ENCODE measurements around the gene PITPNC1. TPM values are rescaled to one million over a fixed set of nuclear protein-coding genes. Genes with fewer than 3 reads are reported as not detected.

The PITPNC1 gene
- total RNA-seq, 1 donor from 2014 or later: 39.7 TPM

DNA sequence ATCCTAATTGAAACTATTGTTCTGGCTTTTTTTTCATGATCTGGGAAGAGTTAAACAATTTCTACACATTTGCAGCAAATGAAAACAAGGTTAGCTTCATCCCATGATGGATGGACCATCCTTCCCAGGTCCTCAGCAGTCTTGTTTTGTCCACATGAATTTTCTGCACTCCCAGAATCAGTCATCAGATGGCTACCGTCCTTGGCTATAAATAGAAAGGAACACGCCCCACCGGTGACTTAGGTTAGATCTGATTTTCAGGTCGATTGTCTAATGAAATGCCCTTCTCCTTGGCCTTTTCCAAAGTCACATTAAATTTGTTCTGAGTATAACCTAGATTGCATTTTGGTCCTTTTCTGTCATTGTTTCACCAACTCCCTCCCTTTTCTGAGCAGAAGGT, 299.2 kb downstream of the PITPNC1 start:
- H3K4me1 Mint-ChIP-seq (ENCODE audit: unreplicated experiment): no peaks in the 10 kb centered on the region
- no peaks in the 10 kb centered on the region for H3K9me3 Mint-ChIP-seq (ENCODE audit: unreplicated experiment)
- peaks cover 10% of the 10 kb centered on the region for H3K36me3 Mint-ChIP-seq (ENCODE audit: low read depth, unreplicated experiment)
- no peak overlapping the region for H3K4me3 Mint-ChIP-seq (ENCODE audit: unreplicated experiment)
- no peak for DNase-seq (ENCODE audit: low spot score)
- TF ChIP-seq, protein P1, sequence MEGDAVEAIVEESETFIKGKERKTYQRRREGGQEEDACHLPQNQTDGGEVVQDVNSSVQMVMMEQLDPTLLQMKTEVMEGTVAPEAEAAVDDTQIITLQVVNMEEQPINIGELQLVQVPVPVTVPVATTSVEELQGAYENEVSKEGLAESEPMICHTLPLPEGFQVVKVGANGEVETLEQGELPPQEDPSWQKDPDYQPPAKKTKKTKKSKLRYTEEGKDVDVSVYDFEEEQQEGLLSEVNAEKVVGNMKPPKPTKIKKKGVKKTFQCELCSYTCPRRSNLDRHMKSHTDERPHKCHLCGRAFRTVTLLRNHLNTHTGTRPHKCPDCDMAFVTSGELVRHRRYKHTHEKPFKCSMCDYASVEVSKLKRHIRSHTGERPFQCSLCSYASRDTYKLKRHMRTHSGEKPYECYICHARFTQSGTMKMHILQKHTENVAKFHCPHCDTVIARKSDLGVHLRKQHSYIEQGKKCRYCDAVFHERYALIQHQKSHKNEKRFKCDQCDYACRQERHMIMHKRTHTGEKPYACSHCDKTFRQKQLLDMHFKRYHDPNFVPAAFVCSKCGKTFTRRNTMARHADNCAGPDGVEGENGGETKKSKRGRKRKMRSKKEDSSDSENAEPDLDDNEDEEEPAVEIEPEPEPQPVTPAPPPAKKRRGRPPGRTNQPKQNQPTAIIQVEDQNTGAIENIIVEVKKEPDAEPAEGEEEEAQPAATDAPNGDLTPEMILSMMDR (IDR thresholded peaks at IDR 0.05; ENCODE audit: unreplicated experiment): no peak
- H3K27ac Mint-ChIP-seq (ENCODE audit: unreplicated experiment): no peak overlapping the region
- no peaks in the 10 kb centered on the region for H3K27me3 Mint-ChIP-seq (ENCODE audit: unreplicated experiment)

DNA sequence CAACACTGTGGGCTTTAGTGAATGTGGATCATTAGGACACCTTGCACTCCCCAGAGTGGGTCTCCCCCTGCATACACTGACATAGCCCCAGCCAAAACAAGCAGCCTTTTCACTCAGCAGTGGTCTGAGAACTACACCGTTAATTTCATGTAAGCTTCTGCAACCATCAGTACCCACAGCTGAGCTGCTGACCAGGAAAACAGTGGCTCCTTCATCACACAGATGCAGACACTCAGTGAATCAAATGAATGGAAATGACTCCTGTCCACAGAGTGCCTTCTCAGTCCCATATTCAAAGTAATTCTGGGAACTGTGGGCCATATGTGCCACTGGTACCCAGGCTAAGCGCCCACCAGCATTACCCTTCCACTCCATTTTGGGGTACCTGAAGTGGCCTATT, 301.3 kb downstream of the PITPNC1 start:
- TF ChIP-seq, protein P1 (IDR thresholded peaks at IDR 0.05; ENCODE audit: unreplicated experiment): no peak
- no peaks in the 10 kb centered on the region for H3K4me1 Mint-ChIP-seq (ENCODE audit: unreplicated experiment)
- peaks cover 10% of the 10 kb centered on the region for H3K36me3 Mint-ChIP-seq (ENCODE audit: low read depth, unreplicated experiment)
- DNase-seq (ENCODE audit: low spot score): no peak
- H3K27me3 Mint-ChIP-seq (ENCODE audit: unreplicated experiment): no peaks in the 10 kb centered on the region
- H3K9me3 Mint-ChIP-seq (ENCODE audit: unreplicated experiment): no peaks in the 10 kb centered on the region
- H3K27ac Mint-ChIP-seq (ENCODE audit: unreplicated experiment): no peak overlapping the region
- H3K4me3 Mint-ChIP-seq (ENCODE audit: unreplicated experiment): no peak overlapping the region

DNA sequence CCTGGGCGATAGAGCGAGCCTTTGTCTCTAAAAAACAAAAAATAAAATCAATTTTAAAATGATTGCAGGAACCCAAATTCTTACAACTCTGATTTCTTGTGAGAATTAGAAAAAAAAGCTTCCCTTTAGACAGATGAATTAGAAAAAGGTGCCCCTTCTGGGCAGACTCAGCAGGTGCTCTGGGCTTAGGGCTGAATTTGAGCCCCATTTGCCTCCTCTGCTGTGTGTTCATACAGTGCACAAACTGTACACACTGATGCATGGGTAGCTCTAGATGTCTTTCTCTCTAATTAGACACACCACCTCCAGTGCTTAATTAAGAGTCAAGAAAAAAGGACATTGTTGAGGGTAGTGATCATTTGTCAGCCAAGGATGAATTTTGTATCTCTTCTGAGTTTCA, 302.1 kb downstream of the PITPNC1 start:
- Mint-ChIP-seq H3K4me1 (ENCODE audit: unreplicated experiment) (no peaks in the 10 kb centered on the region), H3K27ac (ENCODE audit: unreplicated experiment) (no peak overlapping the region), H3K9me3 (ENCODE audit: unreplicated experiment) (no peaks in the 10 kb centered on the region), H3K27me3 (ENCODE audit: unreplicated experiment) (no peaks in the 10 kb centered on the region), H3K4me3 (ENCODE audit: unreplicated experiment) (no peak overlapping the region), H3K36me3 (ENCODE audit: low read depth, unreplicated experiment) (peaks cover 10% of the 10 kb centered on the region)
- TF ChIP-seq, protein P1 (IDR thresholded peaks at IDR 0.05; ENCODE audit: unreplicated experiment): no peak
- no peak for DNase-seq (ENCODE audit: low spot score)

DNA sequence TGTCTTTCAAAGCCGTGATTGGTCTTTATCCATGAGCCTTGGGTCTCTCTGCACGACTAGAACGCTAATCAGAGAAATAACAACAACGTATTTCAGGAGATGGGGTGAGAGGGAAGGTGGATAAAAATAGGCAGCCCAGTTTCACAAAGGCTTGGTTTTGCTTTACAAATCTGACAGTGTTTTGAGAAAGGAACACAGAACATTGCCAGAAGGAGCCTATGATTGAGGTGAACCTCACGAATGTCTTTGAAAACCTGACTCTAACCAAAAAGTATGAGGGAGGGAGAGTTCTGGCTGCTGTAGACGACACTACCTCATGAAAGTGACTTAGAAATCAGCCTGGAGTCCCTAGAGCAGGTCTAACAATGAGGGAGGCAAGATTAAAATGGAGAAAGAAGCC, 302.6 kb downstream of the PITPNC1 start:
- Mint-ChIP-seq H3K4me3 (ENCODE audit: unreplicated experiment) (no peak overlapping the region), H3K27ac (ENCODE audit: unreplicated experiment) (no peak overlapping the region), H3K9me3 (ENCODE audit: unreplicated experiment) (no peaks in the 10 kb centered on the region), H3K27me3 (ENCODE audit: unreplicated experiment) (no peaks in the 10 kb centered on the region), H3K36me3 (ENCODE audit: low read depth, unreplicated experiment) (peaks cover 10% of the 10 kb centered on the region), H3K4me1 (ENCODE audit: unreplicated experiment) (no peaks in the 10 kb centered on the region)
- no peak for DNase-seq (ENCODE audit: low spot score)
- TF ChIP-seq, protein P1 (IDR thresholded peaks at IDR 0.05; ENCODE audit: unreplicated experiment): no peak

DNA sequence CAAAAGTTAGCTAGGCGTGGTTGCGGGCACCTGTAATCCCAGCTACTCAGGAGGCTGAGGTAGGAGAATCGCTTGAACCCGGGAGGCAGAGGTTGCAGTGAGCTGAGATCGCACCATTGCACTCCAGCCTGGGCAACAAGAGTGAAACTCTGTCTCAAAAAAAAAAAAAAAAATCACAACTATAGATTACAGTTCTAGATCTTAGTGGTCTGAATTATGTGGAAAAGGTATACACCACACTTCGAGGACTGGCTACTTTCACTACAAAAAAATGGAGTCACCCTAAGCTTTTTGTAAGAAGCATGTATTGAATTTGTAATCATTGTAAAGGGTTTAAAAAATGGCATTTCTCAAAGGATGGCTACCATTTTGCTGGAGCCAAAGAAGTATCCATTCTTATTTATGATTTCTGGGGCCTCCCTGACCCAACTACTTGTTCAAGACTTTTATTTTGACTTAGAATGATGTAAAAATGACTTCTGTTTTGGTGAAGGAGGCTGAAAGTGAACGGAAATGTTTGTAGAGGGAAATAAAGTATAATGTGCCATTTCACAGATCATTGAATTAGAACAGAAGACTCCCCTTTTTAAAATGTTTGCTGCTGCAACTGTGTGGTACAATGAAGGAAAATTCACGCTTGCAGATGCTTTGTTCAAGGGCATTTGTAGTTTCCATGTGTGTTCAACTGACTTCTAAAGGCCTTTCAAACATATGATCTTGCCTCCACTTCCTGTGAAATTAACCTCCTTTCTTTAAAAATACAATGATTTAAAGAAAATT, 303.6 kb downstream of the PITPNC1 start:
- Mint-ChIP-seq H3K9me3 (ENCODE audit: unreplicated experiment) (no peaks in the 10 kb centered on the region), H3K27ac (ENCODE audit: unreplicated experiment) (no peak overlapping the region), H3K4me3 (ENCODE audit: unreplicated experiment) (no peak overlapping the region), H3K4me1 (ENCODE audit: unreplicated experiment) (no peaks in the 10 kb centered on the region), H3K27me3 (ENCODE audit: unreplicated experiment) (no peaks in the 10 kb centered on the region), H3K36me3 (ENCODE audit: low read depth, unreplicated experiment) (peaks cover 6% of the 10 kb centered on the region)
- no peak for DNase-seq (ENCODE audit: low spot score)
- TF ChIP-seq, protein P1 (IDR thresholded peaks at IDR 0.05; ENCODE audit: unreplicated experiment): no peak
